GM23338 (cell line): Measurements from ENCODE around the gene OR8K1. TPM values are rescaled to one million over a fixed set of nuclear protein-coding genes. Genes with fewer than 3 reads are reported as not detected.

Experiments used
- ATAC-seq: fragments of 200-7000 bp; cut with Tn5 transposase; 3 replicates; pipeline ENCODE4 v1.9.1; 2020
- DNase-seq: peaks from one replicate; pipeline ENCODE4 v3.0.0-alpha.2; 2015; ENCODE audit warnings: low spot score
- H2AFZ ChIP-seq: fragments of 200-600 bp; sonication (generic); 2 replicates; pipeline ENCODE4 v1.8.0; 2016; ENCODE audit warnings: antibody characterized with exemption, mild to moderate bottlenecking, moderate library complexity
- H3F3A ChIP-seq: fragments of 200-600 bp; sonication (generic); replicated peaks from 2 replicates; pipeline ENCODE4 v1.8.0; 2017; ENCODE audit warnings: antibody characterized with exemption, mixed run types, low read depth
- H3K27ac ChIP-seq: fragments of 200-600 bp; sonication (generic); 2 replicates; pipeline ENCODE4 v1.6.1; 2016; ENCODE audit warnings: low read depth
- H3K27me3 ChIP-seq: fragments of 200-600 bp; sonication (generic); 2 replicates; pipeline ENCODE4 v1.8.0; 2016; ENCODE audit warnings: mild to moderate bottlenecking, mixed run types, moderate library complexity; ENCODE audit not compliant: insufficient read depth
- H3K36me3 ChIP-seq: fragments of 200-600 bp; sonication (generic); 2 replicates; pipeline ENCODE4 v1.8.0; 2016; ENCODE audit warnings: mild to moderate bottlenecking; ENCODE audit not compliant: insufficient read depth
- H3K4me1 ChIP-seq: fragments of 200-600 bp; sonication (generic); 2 replicates; pipeline ENCODE4 v1.8.0; 2016; ENCODE audit warnings: mild to moderate bottlenecking, moderate library complexity; ENCODE audit not compliant: insufficient read depth
- H3K4me2 ChIP-seq: fragments of 200-600 bp; sonication (generic); 2 replicates; pipeline ENCODE4 v1.7.1; 2017; ENCODE audit warnings: mixed run types
- H3K4me3 ChIP-seq: fragments of 200-600 bp; sonication (generic); 2 replicates; pipeline ENCODE4 v1.6.1; 2016; ENCODE audit warnings: mixed run types
- H3K79me2 ChIP-seq: fragments of 200-600 bp; sonication (generic); replicated peaks from 2 replicates; pipeline ENCODE4 v1.8.0; 2017; ENCODE audit warnings: mild to moderate bottlenecking; ENCODE audit not compliant: insufficient read depth
- H3K9me2 ChIP-seq: fragments of 200-600 bp; sonication (generic); 2 replicates; pipeline ENCODE4 v1.8.0; 2017; ENCODE audit not compliant: insufficient read depth
- H4K20me1 ChIP-seq: fragments of 200-600 bp; sonication (generic); replicated peaks from 2 replicates; pipeline ENCODE4 v1.8.0; 2017; ENCODE audit warnings: mild to moderate bottlenecking; ENCODE audit not compliant: insufficient read depth
- H3K27ac Mint-ChIP-seq: 2 replicates; pipeline ENCODE4 v1.8.0; 2020; ENCODE audit warnings: inconsistent platforms, mild to moderate bottlenecking, moderate library complexity, mixed read lengths
- H3K27me3 Mint-ChIP-seq: 3 replicates; pipeline ENCODE4 v1.8.0; 2022; ENCODE audit warnings: low read depth, mild to moderate bottlenecking, moderate library complexity, mixed read lengths, inconsistent platforms; ENCODE audit not compliant: insufficient read depth, poor library complexity
- H3K36me3 Mint-ChIP-seq: 3 replicates; pipeline ENCODE4 v1.8.0; 2021; ENCODE audit warnings: low read depth, mild to moderate bottlenecking, inconsistent platforms, moderate library complexity, mixed read lengths
- H3K4me1 Mint-ChIP-seq: 3 replicates; pipeline ENCODE4 v1.8.0; 2020; ENCODE audit warnings: mild to moderate bottlenecking, inconsistent platforms, mixed read lengths
- H3K4me3 Mint-ChIP-seq: 3 replicates; pipeline ENCODE4 v1.8.0; 2021; ENCODE audit warnings: moderate library complexity, mild to moderate bottlenecking, inconsistent platforms, mixed read lengths
- H3K9me3 Mint-ChIP-seq: 3 replicates; pipeline ENCODE4 v1.8.0; 2020; ENCODE audit warnings: moderate library complexity, mild to moderate bottlenecking, inconsistent platforms, mixed read lengths
- CREB1 ChIP-seq: fragments of 250-450 bp; sonication (Bioruptor Pico); IDR thresholded peaks from 2 replicates; pipeline ENCODE4 v1.5.0; 2020; ENCODE audit warnings: low read depth, mild to moderate bottlenecking, moderate library complexity
- CTCF ChIP-seq, 2 experiments: fragments of 200-600 bp in 1 of 2; sonication (generic) in 1 of 2; conservative IDR thresholded peaks; 2 replicates each; pipeline versions ENCODE4 v1.5.1 to v1.6.1; 2016 to 2017; ENCODE audit warnings: antibody characterized with exemption in 2 of 2, low read depth in 2 of 2, mild to moderate bottlenecking in 2 of 2, moderate library complexity in 1 of 2
- EZH2 ChIP-seq: fragments of 200-600 bp; sonication (generic); IDR thresholded peaks from one replicate; pipeline ENCODE4 v1.8.0; 2017; ENCODE audit warnings: antibody characterized with exemption, mild to moderate bottlenecking, low read depth; ENCODE audit not compliant: unreplicated experiment
- EZH2phosphoT487 ChIP-seq: fragments of 200-600 bp; sonication (generic); IDR thresholded peaks from one replicate; pipeline ENCODE4 v1.8.1; 2018; ENCODE audit warnings: antibody characterized with exemption; ENCODE audit not compliant: unreplicated experiment
- NANOG ChIP-seq: IDR thresholded peaks from 2 replicates; pipeline ENCODE4 v1.6.1; 2016; ENCODE audit warnings: antibody characterized with exemption, borderline replicate concordance
- STAT1 ChIP-seq: IDR thresholded peaks from one replicate; pipeline ENCODE4 v1.6.1; 2016; ENCODE audit warnings: antibody characterized with exemption; ENCODE audit not compliant: unreplicated experiment
- polyA plus RNA-seq: library from polyadenylated mRNA; unstranded; fragments of >200 nt; fragmentation: Nextera tagmentation; extraction: Ambion mirVana; gene quantifications from 2 replicates; pipeline ENCODE4 v1.2.1, GENCODE V29; 2016
- total RNA-seq: library from RNA; depleted of rRNA; stranded (reverse); fragments of >200 nt; shearing (Covaris generic); gene quantifications from 2 replicates; pipeline ENCODE4 v1.2.3, GENCODE V29; 2014
- TF ChIP-seq, protein P1 (sequence below): IDR thresholded peaks from one replicate; pipeline ENCODE4 v1.6.1; 2018; ENCODE audit warnings: antibody characterized with exemption; ENCODE audit not compliant: unreplicated experiment
- TF ChIP-seq, protein P2 (sequence below): fragments of 250-450 bp; sonication (Bioruptor Pico); IDR thresholded peaks from 2 replicates; pipeline ENCODE4 v1.5.0; 2020; ENCODE audit warnings: mild to moderate bottlenecking, moderate library complexity
- TF ChIP-seq, protein P3 (sequence below): IDR thresholded peaks from 2 replicates; pipeline ENCODE4 v1.6.1; 2016; ENCODE audit warnings: antibody characterized with exemption

The OR8K1 gene
- total and polyA plus RNA-seq, 2 experiments from 2014 or later = not detected

DNA sequence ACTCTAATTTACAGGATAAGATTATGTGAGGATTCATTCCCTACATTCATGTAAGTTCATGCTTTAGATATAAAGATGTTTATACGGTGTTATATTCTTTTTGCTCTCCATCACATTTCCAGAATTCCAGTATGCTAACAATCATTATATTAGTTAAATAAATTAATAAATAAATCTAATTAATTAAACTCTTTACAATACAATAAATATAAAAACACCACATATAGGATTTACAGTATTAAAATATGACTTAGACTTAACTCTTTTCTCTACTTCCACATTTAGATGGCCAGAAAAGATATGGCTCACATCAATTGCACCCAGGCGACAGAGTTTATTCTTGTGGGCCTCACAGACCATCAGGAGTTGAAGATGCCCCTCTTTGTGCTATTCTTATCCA lies 29.5 kb downstream of the OR8K1 start, which contains the start of gene OR8U1 (continued):
- TF ChIP-seq EZH2 (no peak), NANOG (no peak)

DNA sequence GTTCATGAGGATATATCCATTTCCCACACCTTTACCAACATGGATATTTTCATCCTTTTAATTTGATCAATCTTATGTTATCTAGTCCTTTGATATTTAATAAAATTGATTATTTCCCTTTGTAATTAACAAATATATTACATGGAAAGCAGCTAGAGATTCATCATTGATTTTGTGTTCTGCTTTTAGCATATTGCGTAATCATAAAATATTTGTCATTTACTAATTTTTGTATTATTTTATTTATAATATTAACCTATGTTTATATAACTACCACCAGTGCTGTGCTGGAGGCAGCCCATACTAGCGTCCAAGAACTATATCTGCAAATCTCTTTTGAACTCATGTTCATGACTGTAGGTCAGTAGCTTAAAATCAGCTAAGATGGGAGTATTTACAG lies 34.3 kb downstream of the OR8K1 start:
- Histone ChIP-seq H3K4me1 (no peaks in the 10 kb centered on the region), H3K27me3 (no peaks in the 10 kb centered on the region), H3K4me2 (no peak overlapping the region), H3F3A (no peaks in the 10 kb centered on the region), H3K36me3 (no peaks in the 10 kb centered on the region), H3K79me2 (no peaks in the 10 kb centered on the region), H3K4me3 (no peak overlapping the region), H3K9me2 (no peaks in the 10 kb centered on the region), H2AFZ (no peak overlapping the region), H3K27ac (no peak overlapping the region), H4K20me1 (no peaks in the 10 kb centered on the region)
- Mint-ChIP-seq H3K27me3 (no peaks in the 10 kb centered on the region), H3K9me3 (no peaks in the 10 kb centered on the region), H3K4me1 (no peaks in the 10 kb centered on the region), H3K36me3 (no peaks in the 10 kb centered on the region), H3K27ac (no peak overlapping the region), H3K4me3 (no peak overlapping the region)
- ATAC-seq (no peak), DNase-seq (no peak)
- TF ChIP-seq EZH2phosphoT487 (no peak), STAT1 (no peak), CREB1 (CRISPR knock-in tag) (no peak), CTCF (conservative IDR thresholded peaks at IDR 0.05; ENCODE audit: low read depth in 2 of 2) (no peak), EZH2 (no peak)
- TF ChIP-seq, protein P1, sequence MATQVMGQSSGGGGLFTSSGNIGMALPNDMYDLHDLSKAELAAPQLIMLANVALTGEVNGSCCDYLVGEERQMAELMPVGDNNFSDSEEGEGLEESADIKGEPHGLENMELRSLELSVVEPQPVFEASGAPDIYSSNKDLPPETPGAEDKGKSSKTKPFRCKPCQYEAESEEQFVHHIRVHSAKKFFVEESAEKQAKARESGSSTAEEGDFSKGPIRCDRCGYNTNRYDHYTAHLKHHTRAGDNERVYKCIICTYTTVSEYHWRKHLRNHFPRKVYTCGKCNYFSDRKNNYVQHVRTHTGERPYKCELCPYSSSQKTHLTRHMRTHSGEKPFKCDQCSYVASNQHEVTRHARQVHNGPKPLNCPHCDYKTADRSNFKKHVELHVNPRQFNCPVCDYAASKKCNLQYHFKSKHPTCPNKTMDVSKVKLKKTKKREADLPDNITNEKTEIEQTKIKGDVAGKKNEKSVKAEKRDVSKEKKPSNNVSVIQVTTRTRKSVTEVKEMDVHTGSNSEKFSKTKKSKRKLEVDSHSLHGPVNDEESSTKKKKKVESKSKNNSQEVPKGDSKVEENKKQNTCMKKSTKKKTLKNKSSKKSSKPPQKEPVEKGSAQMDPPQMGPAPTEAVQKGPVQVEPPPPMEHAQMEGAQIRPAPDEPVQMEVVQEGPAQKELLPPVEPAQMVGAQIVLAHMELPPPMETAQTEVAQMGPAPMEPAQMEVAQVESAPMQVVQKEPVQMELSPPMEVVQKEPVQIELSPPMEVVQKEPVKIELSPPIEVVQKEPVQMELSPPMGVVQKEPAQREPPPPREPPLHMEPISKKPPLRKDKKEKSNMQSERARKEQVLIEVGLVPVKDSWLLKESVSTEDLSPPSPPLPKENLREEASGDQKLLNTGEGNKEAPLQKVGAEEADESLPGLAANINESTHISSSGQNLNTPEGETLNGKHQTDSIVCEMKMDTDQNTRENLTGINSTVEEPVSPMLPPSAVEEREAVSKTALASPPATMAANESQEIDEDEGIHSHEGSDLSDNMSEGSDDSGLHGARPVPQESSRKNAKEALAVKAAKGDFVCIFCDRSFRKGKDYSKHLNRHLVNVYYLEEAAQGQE = no peak
- TF ChIP-seq, protein P2, sequence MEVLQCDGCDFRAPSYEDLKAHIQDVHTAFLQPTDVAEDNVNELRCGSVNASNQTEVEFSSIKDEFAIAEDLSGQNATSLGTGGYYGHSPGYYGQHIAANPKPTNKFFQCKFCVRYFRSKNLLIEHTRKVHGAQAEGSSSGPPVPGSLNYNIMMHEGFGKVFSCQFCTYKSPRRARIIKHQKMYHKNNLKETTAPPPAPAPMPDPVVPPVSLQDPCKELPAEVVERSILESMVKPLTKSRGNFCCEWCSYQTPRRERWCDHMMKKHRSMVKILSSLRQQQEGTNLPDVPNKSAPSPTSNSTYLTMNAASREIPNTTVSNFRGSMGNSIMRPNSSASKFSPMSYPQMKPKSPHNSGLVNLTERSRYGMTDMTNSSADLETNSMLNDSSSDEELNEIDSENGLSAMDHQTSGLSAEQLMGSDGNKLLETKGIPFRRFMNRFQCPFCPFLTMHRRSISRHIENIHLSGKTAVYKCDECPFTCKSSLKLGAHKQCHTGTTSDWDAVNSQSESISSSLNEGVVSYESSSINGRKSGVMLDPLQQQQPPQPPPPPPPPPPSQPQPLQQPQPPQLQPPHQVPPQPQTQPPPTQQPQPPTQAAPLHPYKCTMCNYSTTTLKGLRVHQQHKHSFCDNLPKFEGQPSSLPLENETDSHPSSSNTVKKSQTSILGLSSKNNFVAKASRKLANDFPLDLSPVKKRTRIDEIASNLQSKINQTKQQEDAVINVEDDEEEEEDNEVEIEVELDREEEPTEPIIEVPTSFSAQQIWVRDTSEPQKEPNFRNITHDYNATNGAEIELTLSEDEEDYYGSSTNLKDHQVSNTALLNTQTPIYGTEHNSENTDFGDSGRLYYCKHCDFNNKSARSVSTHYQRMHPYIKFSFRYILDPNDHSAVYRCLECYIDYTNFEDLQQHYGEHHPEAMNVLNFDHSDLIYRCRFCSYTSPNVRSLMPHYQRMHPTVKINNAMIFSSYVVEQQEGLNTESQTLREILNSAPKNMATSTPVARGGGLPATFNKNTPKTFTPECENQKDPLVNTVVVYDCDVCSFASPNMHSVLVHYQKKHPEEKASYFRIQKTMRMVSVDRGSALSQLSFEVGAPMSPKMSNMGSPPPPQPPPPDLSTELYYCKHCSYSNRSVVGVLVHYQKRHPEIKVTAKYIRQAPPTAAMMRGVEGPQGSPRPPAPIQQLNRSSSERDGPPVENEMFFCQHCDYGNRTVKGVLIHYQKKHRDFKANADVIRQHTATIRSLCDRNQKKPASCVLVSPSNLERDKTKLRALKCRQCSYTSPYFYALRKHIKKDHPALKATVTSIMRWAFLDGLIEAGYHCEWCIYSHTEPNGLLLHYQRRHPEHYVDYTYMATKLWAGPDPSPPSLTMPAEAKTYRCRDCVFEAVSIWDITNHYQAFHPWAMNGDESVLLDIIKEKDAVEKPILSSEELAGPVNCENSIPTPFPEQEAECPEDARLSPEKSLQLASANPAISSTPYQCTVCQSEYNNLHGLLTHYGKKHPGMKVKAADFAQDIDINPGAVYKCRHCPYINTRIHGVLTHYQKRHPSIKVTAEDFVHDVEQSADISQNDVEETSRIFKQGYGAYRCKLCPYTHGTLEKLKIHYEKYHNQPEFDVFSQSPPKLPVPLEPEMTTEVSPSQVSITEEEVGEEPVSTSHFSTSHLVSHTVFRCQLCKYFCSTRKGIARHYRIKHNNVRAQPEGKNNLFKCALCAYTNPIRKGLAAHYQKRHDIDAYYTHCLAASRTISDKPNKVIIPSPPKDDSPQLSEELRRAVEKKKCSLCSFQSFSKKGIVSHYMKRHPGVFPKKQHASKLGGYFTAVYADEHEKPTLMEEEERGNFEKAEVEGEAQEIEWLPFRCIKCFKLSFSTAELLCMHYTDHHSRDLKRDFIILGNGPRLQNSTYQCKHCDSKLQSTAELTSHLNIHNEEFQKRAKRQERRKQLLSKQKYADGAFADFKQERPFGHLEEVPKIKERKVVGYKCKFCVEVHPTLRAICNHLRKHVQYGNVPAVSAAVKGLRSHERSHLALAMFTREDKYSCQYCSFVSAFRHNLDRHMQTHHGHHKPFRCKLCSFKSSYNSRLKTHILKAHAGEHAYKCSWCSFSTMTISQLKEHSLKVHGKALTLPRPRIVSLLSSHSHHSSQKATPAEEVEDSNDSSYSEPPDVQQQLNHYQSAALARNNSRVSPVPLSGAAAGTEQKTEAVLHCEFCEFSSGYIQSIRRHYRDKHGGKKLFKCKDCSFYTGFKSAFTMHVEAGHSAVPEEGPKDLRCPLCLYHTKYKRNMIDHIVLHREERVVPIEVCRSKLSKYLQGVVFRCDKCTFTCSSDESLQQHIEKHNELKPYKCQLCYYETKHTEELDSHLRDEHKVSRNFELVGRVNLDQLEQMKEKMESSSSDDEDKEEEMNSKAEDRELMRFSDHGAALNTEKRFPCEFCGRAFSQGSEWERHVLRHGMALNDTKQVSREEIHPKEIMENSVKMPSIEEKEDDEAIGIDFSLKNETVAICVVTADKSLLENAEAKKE (CRISPR knock-in tag) = no peak
- TF ChIP-seq, protein P3, sequence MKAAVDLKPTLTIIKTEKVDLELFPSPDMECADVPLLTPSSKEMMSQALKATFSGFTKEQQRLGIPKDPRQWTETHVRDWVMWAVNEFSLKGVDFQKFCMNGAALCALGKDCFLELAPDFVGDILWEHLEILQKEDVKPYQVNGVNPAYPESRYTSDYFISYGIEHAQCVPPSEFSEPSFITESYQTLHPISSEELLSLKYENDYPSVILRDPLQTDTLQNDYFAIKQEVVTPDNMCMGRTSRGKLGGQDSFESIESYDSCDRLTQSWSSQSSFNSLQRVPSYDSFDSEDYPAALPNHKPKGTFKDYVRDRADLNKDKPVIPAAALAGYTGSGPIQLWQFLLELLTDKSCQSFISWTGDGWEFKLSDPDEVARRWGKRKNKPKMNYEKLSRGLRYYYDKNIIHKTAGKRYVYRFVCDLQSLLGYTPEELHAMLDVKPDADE = no peak
